H9 (cell line): ENCODE measurements around the gene DNASE1L3. TPM values are rescaled to one million over a fixed set of nuclear protein-coding genes. Genes with fewer than 3 reads are reported as not detected.

Experiments used
- DNase-seq: peaks from one replicate; pipeline ENCODE4 v3.0.0-alpha.2; 2017
- H2AFZ ChIP-seq: one replicate; pipeline ENCODE4 v1.6.1; 2013; ENCODE audit warnings: mild to moderate bottlenecking, low read length, control low read depth, moderate library complexity
- H2AK5ac ChIP-seq: 2 replicates; pipeline ENCODE4 v1.6.1; 2013; ENCODE audit warnings: low read length, control low read depth, mixed read lengths; ENCODE audit not compliant: insufficient read length
- H2BK120ac ChIP-seq: one replicate; pipeline ENCODE4 v1.6.1; 2013; ENCODE audit warnings: low read depth, mild to moderate bottlenecking, low read length, control low read depth, inconsistent platforms; ENCODE audit not compliant: poor library complexity, severe bottlenecking
- H2BK12ac ChIP-seq: 2 replicates; pipeline ENCODE4 v1.6.1; 2013; ENCODE audit warnings: low read length, control low read depth, mixed read lengths, low read depth; ENCODE audit not compliant: insufficient read length
- H2BK15ac ChIP-seq: 2 replicates; pipeline ENCODE4 v1.6.1; 2013; ENCODE audit warnings: low read depth, low read length, control low read depth
- H2BK20ac ChIP-seq: one replicate; pipeline ENCODE4 v1.6.1; 2013; ENCODE audit warnings: low read depth, mild to moderate bottlenecking, low read length, control low read depth, inconsistent platforms; ENCODE audit not compliant: poor library complexity, severe bottlenecking
- H2BK5ac ChIP-seq: 2 replicates; pipeline ENCODE4 v1.6.1; 2013; ENCODE audit warnings: low read length, control low read depth, mixed read lengths; ENCODE audit not compliant: insufficient read length
- H3K14ac ChIP-seq: 2 replicates; pipeline ENCODE4 v1.6.1; 2013; ENCODE audit warnings: low read length, control low read depth; ENCODE audit not compliant: insufficient read depth
- H3K18ac ChIP-seq: 2 replicates; pipeline ENCODE4 v1.6.1; 2013; ENCODE audit warnings: low read depth, mild to moderate bottlenecking, mixed read lengths, low read length, control low read depth; ENCODE audit not compliant: insufficient read length
- H3K23ac ChIP-seq: 2 replicates; pipeline ENCODE4 v1.6.1; 2013; ENCODE audit warnings: low read length, control low read depth, mixed read lengths, low read depth; ENCODE audit not compliant: insufficient read length
- H3K23me2 ChIP-seq: 2 replicates; pipeline ENCODE4 v1.6.1; 2013; ENCODE audit warnings: low read depth, mild to moderate bottlenecking, mixed read lengths, low read length, control low read depth; ENCODE audit not compliant: insufficient read length, poor library complexity, severe bottlenecking
- H3K27ac ChIP-seq: 2 replicates; pipeline ENCODE4 v1.5.1; 2013; ENCODE audit warnings: low read length, control low read depth, mixed read lengths, low read depth; ENCODE audit not compliant: insufficient read length
- H3K27me3 ChIP-seq: 2 replicates; pipeline ENCODE4 v1.6.1; 2013; ENCODE audit warnings: low read length, control low read depth, inconsistent platforms; ENCODE audit not compliant: insufficient read depth
- H3K4ac ChIP-seq: 2 replicates; pipeline ENCODE4 v1.6.1; 2013; ENCODE audit warnings: low read depth, mild to moderate bottlenecking, control low read depth, inconsistent platforms, low read length, moderate library complexity
- H3K4me1 ChIP-seq: 2 replicates; pipeline ENCODE4 v1.6.1; 2013; ENCODE audit warnings: low read length, control low read depth, inconsistent platforms; ENCODE audit not compliant: insufficient read depth
- H3K4me2 ChIP-seq: 2 replicates; pipeline ENCODE4 v1.6.1; 2013; ENCODE audit warnings: low read length, control low read depth, mixed read lengths; ENCODE audit not compliant: insufficient read length, insufficient read depth
- H3K56ac ChIP-seq: 2 replicates; pipeline ENCODE4 v1.6.1; 2013; ENCODE audit warnings: low read depth, mild to moderate bottlenecking, mixed read lengths, low read length, control low read depth; ENCODE audit not compliant: insufficient read length
- H3K79me1 ChIP-seq: 2 replicates; pipeline ENCODE4 v1.6.1; 2013; ENCODE audit warnings: low read depth, mild to moderate bottlenecking, moderate library complexity, low read length, control low read depth, inconsistent platforms; ENCODE audit not compliant: insufficient read depth, poor library complexity, severe bottlenecking
- H3K79me2 ChIP-seq: 2 replicates; pipeline ENCODE4 v1.6.1; 2013; ENCODE audit warnings: low read length, control low read depth, inconsistent platforms; ENCODE audit not compliant: insufficient read depth
- H3K9ac ChIP-seq: 2 replicates; pipeline ENCODE4 v1.6.1; 2013; ENCODE audit warnings: low read length, control low read depth, mixed read lengths; ENCODE audit not compliant: insufficient read length; ENCODE audit errors: extremely low read depth
- H3K9me3 ChIP-seq: one replicate; pipeline ENCODE4 v1.6.1; 2013; ENCODE audit warnings: low read depth, low read length, inconsistent platforms; ENCODE audit not compliant: control insufficient read depth
- H3T11ph ChIP-seq: one replicate; pipeline ENCODE4 v1.6.1; 2013; ENCODE audit warnings: mild to moderate bottlenecking, low read length, control low read depth, inconsistent platforms
- H4K20me1 ChIP-seq: one replicate; pipeline ENCODE4 v1.6.1; 2013; ENCODE audit not compliant: control insufficient read depth, insufficient read length, insufficient read depth
- H4K5ac ChIP-seq: 2 replicates; pipeline ENCODE4 v1.6.1; 2013; ENCODE audit warnings: low read depth, mild to moderate bottlenecking, mixed read lengths, low read length, control low read depth; ENCODE audit not compliant: insufficient read length
- H4K8ac ChIP-seq: replicated peaks from 2 replicates; pipeline ENCODE4 v1.6.1; 2013; ENCODE audit warnings: low read length, control low read depth, mixed read lengths, low read depth; ENCODE audit not compliant: insufficient read length
- H4K91ac ChIP-seq: 2 replicates; pipeline ENCODE4 v1.6.1; 2013; ENCODE audit warnings: low read depth, mild to moderate bottlenecking, moderate library complexity, mixed read lengths, low read length, control low read depth; ENCODE audit not compliant: insufficient read length
- H3K27ac Mint-ChIP-seq, 3 experiments: 2 replicates in 2 of 3; 3 replicates in 1 of 3; pipeline ENCODE4 v1.8.0; 2020 to 2021; ENCODE audit warnings: mixed read lengths in 3 of 3, mild to moderate bottlenecking in 1 of 3, moderate library complexity in 1 of 3
- H3K27me3 Mint-ChIP-seq: 2 replicates; pipeline ENCODE4 v1.8.0; 2021; ENCODE audit warnings: low read depth, mild to moderate bottlenecking, moderate library complexity, mixed read lengths
- H3K36me3 Mint-ChIP-seq, 3 experiments: 2 replicates in 2 of 3; 3 replicates in 1 of 3; pipeline ENCODE4 v1.8.0; 2020 to 2021; ENCODE audit warnings: low read depth in 3 of 3, mixed read lengths in 3 of 3; ENCODE audit not compliant: insufficient read depth in 1 of 3
- H3K4me1 Mint-ChIP-seq, 2 experiments: 2 replicates each; pipeline ENCODE4 v1.8.0; 2020; ENCODE audit warnings: mixed read lengths in 2 of 2
- H3K4me3 Mint-ChIP-seq, 2 experiments: 2 replicates in 1 of 2; 3 replicates in 1 of 2; pipeline ENCODE4 v1.8.0; 2020 to 2021; ENCODE audit warnings: mild to moderate bottlenecking in 2 of 2, mixed read lengths in 2 of 2, moderate library complexity in 1 of 2
- H3K9me3 Mint-ChIP-seq, 2 experiments: 2 replicates in 1 of 2; 3 replicates in 1 of 2; pipeline ENCODE4 v1.8.0; 2020; ENCODE audit warnings: mild to moderate bottlenecking in 2 of 2, mixed read lengths in 2 of 2, moderate library complexity in 1 of 2
- WGBS: extraction: QIAGEN DNeasy Blood & Tissue Kit; methylation state at CpG from one replicate; pipeline ENCODE4 v1.1.7; 2013; ENCODE audit warnings: missing lambda C conversion rate, low lambda C conversion rate, mixed read lengths; ENCODE audit not compliant: insufficient read length; ENCODE audit errors: extremely low coverage; 5-methylcytosine and 5-hydroxymethylcytosine counted together
- total RNA-seq: library from RNA; stranded (reverse); gene quantifications from 2 replicates; pipeline ENCODE4 v1.2.1, GENCODE V29; 2021
- TF ChIP-seq, protein P1 (sequence below): fragments of 200-600 bp; sonication (generic); conservative IDR thresholded peaks from 3 replicates; pipeline ENCODE4 v1.8.0; 2021; ENCODE audit warnings: antibody characterized with exemption, mild to moderate bottlenecking

DNASE1L3 gene
- total RNA-seq, 1 experiment from 2014 or later = not detected

DNA sequence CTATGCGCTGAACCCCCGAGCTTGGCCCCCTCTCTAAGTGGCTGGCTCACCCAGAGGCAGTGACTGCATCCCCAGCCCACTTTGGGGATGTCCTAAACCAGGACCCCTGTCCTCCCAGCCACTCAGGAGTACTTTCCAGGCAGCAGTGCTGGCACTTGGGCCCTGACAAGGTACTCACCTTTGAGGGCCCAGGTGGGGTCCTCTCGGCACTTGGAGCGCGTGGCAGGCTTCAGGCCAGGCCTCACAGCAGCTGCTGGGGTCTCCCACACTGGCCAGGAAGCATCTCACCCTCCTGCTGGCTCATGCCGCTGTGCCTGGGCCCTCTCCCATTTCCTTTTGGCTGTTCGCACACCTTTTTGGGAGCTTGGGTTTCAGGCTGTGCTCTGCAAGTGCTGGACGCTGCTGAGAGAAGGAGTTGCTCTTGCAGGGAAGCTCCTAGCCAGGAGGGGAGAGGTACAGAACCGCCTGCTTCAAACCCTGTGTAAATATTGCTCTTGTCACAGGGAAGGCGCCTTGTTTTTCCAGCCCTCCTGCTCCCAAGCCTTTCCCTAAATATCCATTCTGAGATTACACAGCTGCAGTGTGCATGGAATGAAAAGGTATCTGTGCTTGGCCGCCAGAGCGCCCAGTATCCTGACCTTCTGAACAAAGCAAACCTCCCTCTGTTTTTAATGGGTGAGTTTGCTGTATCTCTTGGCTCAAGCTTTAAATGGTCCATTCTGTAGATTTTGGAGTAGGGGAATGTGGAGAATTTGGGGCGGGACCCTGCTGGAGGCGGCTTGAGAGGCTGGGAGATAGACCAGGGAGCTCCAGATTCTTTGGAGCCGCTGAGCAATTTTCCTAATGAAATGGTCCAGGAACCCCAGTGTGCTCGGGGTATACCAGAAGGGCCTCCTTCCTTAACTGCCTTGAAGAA lies 45.6 kb downstream of the DNASE1L3 start:
- H2BK120ac ChIP-seq = no peak overlapping the region
- H3K9ac ChIP-seq = no peak overlapping the region

More for the DNA sequence above, 45.6 kb downstream of the DNASE1L3 start:
- Mint-ChIP-seq H3K27ac (peak overlapping the region; percentile 10 to 73 (median 57); a peak in 6 of 7 replicates), H3K4me1 (peaks cover 0 to 2% of the 10 kb centered on the region in 2 experiments; a peak in 3 of 4 replicates), H3K36me3 (peaks cover 17 to 62% (median 61%) of the 10 kb centered on the region in 3 experiments), H3K4me3 (no peak overlapping the region), H3K27me3 (no peaks in the 10 kb centered on the region), H3K9me3 (no peaks in the 10 kb centered on the region)
- Histone ChIP-seq H3K18ac (no peak overlapping the region), H3K4me1 (no peaks in the 10 kb centered on the region), H2AK5ac (no peak overlapping the region), H3K4ac (no peak overlapping the region), H3K56ac (no peak overlapping the region), H3K23me2 (no peaks in the 10 kb centered on the region), H3K79me1 (no peaks in the 10 kb centered on the region), H3K9me3 (no peaks in the 10 kb centered on the region), H3K23ac (no peak overlapping the region), H3T11ph (no peak overlapping the region), H4K8ac (no peak overlapping the region), H3K79me2 (no peaks in the 10 kb centered on the region), H2BK12ac (no peak overlapping the region), H4K5ac (no peak overlapping the region), H2BK5ac (peak overlapping the region; percentile 26), H4K20me1 (no peaks in the 10 kb centered on the region), H3K27me3 (no peaks in the 10 kb centered on the region), H3K27ac (no peak overlapping the region), H3K4me2 (no peak overlapping the region), H2BK15ac (no peak overlapping the region), H4K91ac (no peak overlapping the region), H3K14ac (peak overlapping the region; percentile 12; the same call in 1 of the 2 replicates), H2AFZ (no peak overlapping the region), H2BK20ac (no peak overlapping the region)
- no CpG with 5 or more reads among the region's 16 CpGs for WGBS
- no peak for DNase-seq
- TF ChIP-seq, protein P1, sequence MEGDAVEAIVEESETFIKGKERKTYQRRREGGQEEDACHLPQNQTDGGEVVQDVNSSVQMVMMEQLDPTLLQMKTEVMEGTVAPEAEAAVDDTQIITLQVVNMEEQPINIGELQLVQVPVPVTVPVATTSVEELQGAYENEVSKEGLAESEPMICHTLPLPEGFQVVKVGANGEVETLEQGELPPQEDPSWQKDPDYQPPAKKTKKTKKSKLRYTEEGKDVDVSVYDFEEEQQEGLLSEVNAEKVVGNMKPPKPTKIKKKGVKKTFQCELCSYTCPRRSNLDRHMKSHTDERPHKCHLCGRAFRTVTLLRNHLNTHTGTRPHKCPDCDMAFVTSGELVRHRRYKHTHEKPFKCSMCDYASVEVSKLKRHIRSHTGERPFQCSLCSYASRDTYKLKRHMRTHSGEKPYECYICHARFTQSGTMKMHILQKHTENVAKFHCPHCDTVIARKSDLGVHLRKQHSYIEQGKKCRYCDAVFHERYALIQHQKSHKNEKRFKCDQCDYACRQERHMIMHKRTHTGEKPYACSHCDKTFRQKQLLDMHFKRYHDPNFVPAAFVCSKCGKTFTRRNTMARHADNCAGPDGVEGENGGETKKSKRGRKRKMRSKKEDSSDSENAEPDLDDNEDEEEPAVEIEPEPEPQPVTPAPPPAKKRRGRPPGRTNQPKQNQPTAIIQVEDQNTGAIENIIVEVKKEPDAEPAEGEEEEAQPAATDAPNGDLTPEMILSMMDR = no peak
